HG03108 (cell line): ENCODE data around the gene KMO.

Source experiments
- ATAC-seq: cut with Tn5 transposase; IDR thresholded peaks from one replicate; pipeline ENCODE4 v1.9.1; 2021; ENCODE audit warnings: moderate library complexity; ENCODE audit not compliant: unreplicated experiment

The KMO gene

DNA sequence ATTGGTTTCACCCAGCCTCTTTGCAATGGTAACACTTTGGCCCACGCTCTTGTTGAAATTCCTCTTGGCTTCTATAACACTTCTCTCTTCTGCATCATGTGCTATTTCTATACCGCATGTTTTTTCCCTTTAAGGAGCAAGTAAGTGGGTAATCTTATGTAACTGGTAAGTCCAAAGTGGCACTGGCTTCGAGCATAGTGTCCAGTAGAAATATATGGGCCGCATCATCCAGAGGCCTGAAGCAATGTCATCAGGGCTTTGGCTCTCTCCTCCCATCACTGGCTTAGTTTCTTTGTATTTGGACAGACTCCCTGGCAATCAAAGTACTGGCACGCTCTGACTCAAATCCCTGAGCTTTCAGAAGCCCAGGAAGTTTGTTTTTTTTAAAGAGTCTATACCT is 90.5 kb downstream of the KMO start:
- no peak for ATAC-seq

DNA sequence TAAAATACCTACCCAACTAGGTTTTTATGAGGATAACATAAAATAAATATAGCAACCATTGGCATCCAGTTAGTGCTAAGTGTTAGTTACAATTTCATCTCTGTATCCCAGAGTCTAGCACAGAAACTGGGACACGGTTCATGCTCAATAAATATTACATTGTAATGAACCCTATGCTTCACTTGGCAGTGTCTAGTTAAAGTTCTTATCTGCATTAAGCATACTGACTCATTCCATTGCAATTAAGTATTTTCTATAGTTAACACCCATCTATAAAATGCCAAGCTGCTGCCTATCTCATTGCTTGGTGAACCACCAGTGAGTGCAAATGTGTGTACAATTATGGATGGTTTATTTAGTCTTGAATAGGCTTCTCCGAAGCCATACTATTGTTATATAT is 92.8 kb downstream of the KMO start:
- no peak for ATAC-seq

DNA sequence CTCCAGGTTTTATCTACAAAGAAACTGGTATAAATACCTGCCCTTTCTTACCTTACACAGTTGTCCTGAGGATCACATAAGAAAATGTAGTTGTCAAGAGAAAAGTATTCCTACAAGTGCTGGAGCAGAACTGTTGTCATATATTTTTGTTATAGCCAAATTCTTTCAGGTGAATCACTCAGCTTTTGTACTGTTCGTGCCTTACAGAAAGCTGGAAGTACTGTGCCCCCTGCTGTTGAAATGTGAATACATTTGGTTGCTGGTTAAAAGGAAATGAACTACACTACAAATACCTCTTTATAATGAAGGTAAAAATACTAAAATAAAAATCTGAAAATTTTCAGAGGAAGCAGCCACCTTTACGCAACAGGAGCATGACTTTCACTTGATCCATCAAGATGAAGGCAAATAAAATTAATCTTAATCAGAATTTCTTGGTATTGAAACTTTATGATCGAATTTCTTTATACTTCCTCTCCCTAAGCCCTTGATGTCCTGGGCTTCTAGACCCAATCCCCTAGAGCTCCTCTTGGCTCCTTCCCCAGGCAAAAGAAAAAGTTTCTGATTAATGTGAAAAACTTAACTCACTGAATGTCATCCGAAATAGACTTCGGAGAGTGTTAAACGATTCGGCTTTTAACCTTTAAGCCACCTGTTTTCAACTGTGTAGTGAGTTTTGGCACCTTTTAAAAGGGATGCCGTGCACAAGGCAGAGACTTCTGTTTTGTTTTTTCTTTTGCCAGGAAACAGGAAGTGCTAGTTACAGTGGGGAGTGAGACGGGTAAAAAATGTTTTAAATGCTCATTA is 95.5 kb downstream of the KMO start:
- ATAC-seq: peak; percentile 79

DNA sequence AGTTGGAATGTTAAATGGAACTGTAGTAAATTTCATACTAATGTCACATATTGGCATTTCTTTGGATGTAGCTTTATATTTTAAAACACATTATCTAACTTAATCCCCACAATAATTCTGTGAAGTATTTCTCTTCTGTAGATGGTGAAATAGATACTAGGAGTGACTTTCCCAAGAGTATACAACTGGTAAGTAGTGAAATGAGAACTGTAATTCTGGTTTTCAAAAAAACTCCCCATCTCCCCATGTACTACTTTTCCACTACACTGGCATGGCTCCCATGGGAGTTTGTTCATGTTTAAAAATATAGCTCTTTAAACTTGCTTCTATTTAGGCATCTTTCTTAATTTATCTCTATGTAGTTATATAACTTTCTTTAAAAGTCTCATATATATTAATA is 97.8 kb downstream of the KMO start:
- ATAC-seq: no peak

DNA sequence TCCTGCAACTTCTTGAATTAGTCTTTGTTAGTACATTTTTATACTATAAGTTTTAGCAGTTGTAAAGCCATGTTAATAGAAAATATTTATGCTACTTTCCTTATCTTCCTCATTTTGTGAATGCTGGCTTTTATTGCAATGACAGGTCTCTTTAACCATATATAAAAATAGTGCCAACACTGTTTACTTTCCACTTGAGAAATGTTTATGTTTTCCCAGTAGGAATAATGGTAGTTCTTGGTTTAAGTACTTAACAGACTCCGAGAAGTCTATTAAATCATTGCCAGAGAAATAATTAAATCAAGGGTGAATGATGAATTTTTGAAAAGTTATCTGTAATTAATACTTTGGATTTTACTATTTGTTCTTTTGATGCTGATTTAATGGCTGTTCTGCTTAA is 98.3 kb downstream of the KMO start:
- no peak for ATAC-seq

DNA sequence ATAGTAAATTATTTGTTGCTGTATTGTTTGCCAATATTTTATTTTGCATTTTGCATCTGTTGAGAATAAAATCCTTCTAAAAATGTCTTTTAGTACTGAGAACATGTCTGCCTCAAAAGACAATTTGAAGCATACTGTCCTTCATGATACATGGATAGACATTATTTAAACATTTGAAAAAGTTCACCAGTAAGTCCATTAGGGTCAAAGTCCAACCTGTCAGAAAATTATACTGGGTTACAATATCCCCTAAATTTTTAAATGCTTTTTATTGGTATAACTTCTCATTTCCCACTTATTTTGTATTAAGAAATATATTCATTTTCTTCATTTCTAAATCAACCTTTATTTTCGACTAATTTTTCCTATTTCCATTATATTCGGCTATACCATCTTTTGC is 98.7 kb downstream of the KMO start:
- ATAC-seq: no peak

DNA sequence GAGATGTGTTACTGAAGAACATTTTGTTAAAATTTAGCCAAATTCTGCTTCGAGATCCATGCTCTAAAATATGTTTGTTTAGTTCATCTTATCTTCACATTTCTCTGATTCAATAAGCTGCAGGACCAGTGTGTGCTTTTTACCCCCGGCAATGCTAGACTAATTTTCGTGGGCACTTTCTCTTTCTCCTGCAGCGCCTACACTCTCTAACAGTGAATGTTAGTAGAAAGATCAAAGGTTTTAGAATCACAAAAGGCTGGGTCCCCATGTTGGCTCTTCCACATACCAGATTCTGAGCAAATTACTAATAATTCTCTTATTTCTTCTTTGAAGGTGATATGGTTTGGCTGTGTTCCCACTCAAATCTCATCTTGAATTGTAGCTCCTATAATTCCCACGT is 99.5 kb downstream of the KMO start:
- no peak for ATAC-seq

DNA sequence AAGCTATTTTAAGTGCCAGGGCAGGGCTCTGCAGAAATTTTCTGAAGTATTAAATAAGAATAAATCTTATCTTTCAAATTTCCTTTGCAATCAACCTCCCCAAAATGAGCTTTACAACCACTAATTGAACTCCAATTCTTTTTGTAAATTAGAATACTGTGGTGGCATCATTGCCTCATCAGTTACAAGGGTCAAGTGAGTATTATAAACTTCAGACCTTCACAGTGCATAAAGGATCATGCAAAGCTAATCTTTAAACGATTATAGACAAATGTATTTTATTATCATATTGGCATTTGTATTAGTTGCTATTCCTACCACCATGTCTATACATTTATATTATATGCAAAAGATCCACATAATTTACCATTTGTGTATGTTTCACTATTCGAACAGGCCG is 100.8 kb downstream of the KMO start:
- ATAC-seq: no peak

DNA sequence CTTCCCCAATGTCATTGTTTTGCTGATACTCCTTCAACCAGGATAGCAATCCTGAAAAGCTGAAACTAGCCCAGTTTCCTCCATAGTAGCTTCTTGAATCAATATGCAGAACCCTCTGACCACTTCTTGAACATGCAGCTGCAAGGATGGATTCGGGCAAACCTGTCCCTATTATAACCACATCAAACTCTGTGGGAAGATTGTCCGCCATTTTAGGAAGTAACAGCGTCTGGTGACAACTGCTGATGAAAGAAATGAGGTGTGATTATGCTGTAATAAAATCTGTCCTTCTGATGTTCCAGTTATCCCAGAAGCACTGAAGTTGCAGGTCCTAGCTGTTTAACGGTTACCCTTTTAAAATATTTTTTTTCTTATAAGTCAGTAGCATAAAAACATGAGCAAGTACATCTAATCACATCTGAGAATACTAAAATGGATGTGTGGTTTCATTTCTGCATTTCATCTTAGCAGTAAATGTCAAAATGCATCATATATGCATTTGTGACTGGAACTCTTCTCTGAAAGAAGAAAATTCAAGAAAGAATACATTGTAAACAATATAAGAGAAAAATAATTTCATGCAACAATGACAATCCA is 103.5 kb downstream of the KMO start:
- ATAC-seq: no peak

DNA sequence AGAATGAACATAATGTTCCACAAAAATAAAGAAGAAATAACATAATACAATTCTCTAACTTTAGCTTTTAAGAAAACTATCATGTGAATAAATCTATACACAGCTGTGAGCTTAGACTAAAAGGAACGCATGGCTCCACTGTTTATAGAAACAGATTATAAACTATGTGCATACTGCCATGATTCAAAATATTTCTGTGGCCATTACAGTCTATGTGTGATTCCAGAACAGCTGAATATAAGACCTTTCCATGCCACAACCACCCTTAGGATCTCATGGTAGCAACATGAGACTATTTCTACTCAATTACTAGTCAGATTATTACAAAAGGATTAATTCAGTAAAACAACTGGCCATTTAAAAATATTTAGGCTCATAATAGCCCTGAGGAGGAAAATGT is 104.1 kb downstream of the KMO start:
- ATAC-seq: no peak

DNA sequence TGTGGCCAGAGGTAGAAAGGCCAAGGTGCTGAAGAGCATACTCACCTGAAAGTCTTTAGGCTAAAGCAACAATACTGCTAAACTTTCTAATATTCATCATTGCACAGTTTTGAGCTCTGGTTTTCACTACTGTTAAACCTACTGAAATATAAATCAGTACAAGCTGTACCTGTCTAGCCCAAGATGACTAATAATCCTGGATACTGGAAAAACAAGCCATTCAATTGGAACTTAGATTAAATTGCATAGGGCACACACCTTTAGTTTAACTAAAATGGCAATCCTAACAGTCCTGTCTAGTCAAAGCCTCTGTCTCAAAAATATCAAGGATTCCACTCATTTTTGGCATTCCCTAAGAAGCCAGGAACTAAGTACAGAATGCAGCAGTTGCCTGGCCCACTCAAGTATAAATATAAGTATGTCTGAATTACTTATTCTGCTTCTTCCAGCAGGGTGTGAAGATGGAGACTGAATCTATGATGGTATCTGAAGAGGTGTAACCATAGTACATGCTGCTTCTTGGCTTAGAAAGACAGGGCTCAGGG is 104.9 kb downstream of the KMO start:
- no peak for ATAC-seq

DNA sequence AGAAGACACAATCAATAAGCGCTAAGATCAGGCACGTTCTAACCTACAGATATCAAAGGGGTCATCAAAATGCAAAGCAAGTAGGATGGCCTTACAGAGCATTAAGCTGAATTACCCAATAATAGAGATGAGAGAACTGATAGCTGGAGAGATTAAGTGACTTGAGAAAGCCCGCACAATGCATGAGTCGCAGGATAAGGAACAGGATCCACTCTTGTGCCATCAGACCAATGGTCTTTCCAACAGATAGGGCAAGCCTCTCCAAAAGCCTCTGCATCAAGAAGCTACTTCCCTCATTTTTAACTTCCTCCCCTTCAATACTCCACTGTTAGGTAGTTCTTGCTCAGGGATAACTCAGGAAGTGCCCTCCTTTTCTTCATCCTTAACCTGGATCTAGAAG is 105.4 kb downstream of the KMO start:
- ATAC-seq: no peak

DNA sequence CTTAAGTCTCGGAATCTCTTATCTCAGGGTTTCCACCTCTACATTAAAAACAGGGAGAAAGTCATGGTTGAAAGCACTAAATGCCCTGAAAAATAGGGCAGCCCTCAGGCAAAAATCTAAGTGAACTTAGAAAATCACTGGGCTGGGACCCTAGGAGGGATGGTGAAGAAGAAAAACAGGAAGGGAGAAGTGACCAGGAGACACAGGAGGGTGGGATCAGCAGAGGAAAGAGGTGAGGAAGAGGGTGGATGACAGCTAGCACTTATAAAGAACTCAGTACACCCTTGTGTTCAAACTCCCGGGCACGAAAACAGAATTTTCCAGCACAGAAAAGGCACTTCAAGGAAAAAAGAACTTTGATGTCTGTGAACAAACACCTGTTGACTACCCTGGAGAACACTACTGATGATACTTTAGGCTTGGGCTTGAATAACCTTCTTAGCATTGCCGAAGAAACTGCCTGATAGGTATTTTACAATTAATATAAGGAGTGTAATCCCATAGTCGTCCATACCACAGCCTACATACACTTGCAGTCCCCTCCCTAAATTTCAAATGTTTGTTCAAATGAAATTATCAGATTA is 106.0 kb downstream of the KMO start:
- no peak for ATAC-seq

DNA sequence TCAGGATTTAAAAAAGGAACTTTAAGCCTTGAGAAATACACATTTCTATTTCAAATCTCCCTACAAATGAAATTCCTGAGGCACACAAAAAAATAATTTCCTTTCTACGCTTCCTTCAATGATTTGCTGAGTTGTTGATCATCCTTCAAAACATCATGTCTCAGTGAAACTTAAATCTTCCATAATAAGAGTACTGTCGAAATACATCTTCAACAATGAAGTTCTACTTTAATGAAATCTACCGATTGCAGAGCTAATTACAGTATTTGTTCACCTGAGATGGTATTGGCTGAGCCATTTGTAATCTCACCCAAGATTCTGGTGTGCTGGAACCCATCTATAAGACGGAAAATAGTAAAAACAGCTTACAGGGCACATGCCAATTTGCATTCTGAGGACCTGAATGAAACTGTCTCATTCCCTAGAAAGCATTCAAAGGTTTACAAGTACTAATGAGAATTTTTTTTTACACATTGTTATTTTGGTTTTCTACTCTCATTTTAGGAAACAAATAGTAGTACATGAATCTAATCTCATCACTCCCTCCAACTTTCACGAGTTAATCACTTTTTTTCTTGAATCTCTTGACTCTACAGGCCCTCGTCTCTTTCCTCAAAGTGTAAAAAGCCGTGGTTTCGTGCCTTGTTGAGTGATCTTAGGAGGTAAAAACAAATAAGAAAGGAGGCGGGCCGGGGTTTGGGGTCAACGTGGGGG is 106.9 kb downstream of the KMO start:
- no peak for ATAC-seq

DNA sequence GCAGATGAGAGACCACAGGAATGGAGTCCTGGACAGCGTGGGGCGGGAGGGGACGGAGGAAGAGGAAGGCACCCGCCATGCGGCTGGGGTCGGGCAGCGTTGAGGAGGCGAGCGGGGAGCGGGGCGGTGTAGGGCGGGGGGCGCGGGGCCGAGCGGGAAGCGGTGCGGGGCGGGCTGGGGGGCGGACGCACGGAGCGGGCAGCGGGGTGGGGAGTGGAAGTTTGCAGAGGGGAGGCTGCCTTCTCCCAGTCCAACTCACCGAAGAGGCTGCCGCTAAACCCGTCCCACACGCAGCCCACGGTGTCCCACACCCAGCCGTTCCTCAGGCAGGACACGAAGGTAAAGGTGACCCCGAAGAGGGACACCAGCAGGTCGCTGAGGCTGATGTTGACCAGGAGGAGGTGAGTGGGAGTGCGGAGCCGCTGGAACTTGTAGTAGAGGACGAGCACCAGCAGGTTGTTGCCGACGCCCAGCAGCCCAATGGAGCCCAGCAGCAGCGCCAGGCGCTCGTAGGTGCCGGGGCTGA is 107.5 kb downstream of the KMO start:
- ATAC-seq: no peak

DNA sequence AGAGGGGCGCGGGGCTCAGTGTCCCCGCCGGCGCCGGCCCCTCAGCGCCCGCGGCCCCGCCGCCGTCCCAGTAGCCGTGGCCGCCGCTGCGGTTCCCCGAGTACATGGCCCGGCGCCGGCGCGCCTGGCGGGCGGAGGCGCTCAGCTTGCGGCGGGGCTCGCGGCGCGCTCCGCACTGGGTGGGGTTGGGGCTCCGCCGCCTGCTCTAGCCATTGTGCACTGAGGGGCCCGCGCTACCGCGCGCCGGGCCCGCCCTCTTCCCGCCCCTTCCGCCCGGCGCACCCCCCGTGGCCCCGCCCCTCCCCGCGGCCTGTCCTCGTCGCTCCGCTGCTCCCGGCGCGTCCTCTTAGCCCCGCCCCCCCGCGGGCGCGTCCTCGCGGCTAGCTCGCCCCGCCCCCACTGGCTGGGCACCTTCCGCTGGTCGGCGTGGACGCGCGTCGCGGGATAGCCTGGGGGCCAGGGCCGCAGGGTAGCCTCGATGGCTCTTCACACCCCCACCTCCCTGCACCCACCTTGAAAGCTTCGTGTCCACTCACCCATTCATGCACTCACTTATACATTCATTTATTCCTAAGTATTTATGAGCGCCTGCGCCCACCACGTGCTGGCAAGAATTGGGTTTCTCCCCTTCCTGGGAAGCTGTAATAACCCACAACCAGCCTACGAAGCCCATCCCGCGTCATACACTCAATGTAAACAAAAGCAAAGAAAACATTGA is 108.1 kb downstream of the KMO start, which contains the start of the genes CHML and OPN3:
CHML (minus strand) TSS at position 221 of the 718 bp plus-strand sequence. CDS start 4,603 bp downstream, outside the sequence.
OPN3 (minus strand) TSS at position 221 of the 718 bp plus-strand sequence; CDS start at position 106, 115 bp downstream.
- ATAC-seq: peak; percentile 92

DNA sequence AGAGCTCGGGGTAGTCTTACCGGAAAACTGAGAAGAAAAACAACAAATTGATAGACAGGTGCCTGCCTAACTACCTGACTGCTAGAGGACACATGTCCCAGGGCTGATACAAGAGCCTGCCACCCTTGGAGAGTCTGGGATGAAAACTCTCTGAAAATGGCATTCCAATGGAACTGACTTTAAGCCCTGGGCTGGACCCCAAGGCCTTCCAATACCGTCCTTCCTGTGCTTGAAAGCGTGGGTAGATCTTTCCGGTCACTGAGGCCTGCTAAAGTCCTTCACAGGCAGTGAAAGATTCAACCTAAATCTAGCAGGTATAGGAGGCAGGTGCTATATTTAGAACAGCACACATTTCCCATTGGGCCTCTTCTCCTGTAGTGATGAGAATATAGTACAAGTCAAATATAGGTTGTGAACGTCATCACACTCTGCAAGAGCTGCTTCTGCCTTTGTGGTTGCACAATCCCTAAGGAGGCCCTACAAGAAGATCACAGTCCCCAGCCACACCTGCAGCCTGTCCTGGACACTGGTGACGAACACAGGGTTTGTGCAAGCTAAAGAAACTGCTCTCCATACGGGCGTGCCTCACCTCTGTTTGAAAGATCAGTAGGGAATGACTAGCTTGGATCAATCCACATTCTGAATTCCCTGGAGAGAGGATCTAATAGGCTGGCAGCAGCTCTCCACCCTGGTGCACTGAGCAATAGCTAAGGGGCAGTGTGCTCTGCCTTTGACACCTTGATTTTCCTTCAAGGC is 108.9 kb downstream of the KMO start:
- no peak for ATAC-seq

DNA sequence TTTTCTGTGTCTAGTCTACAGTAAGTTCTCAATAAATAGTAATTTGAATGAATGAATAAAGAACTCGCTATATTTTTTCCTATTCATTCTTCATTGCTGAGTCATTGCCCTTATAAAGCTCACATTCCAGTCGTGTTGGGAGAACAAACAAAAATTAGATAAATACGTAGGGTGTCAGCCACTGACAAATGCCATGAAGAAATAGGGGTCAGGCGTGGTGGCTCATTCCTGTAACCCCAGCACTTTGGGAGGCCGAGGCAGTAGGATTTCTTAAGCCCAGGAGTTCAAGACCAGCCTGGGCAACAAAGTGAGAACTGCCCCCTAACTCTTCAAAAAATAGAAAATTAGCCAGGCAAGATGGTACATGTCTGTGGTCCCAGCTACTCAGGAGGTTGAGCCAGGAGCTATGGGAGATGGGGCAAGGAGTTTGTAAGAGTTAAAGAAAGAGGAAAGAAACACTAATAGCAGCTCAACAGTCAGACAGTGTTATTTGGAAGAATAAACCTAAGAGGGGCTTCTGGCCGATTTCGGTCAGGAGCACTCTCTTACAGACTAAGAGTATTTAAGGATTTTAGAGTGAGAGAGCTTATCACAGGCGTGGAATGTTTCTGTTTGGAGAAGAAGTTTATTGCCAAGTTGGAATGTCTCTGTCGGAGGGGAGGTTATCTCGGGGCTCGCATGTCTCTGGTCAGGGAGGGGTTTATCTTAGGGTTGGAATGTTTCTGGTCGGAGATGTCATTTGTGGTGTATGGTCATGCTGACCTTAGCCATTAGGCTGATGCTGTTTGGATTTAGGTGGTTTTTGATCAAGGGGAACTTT is 109.8 kb downstream of the KMO start:
- ATAC-seq: no peak

DNA sequence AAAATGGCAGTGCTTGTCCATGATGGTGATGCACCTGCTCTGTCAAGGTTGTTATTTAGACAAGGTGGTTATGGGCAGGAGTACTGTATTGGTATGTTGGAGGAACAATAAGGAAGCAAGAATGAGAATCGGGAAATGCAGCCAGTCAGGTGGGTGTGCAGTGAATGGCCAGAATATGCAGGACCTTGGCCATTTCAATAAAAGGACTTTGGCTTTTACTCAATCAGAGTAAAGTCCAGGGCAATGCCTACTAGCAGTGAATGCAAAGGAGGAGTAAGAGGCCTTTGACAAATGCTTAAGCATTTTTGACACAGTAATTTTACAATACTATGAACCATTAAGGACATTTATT is 110.4 kb downstream of the KMO start:
- no peak for ATAC-seq
